Suprapubic skin (tissue), 4 donors: ENCODE measurements around the gene NDUFB5. TPM values are rescaled to one million over a fixed set of nuclear protein-coding genes. Genes with fewer than 3 reads are reported as not detected.

Source experiments
- DNase-seq, 2 donors: peaks; one replicate each; pipeline ENCODE4 v3.0.0-alpha.2; 2019; ENCODE audit warnings: low spot score in 2 of 2
- H3K27ac ChIP-seq: fragments of 200-600 bp; sonication (generic); one replicate; pipeline ENCODE4 v1.5.1; 2019
- H3K27me3 ChIP-seq: fragments of 200-600 bp; sonication (generic); one replicate; pipeline ENCODE4 v1.5.1; 2019
- H3K36me3 ChIP-seq: fragments of 200-600 bp; sonication (generic); one replicate; pipeline ENCODE4 v1.5.1; 2019
- H3K4me1 ChIP-seq: fragments of 200-600 bp; sonication (generic); one replicate; pipeline ENCODE4 v1.5.1; 2019
- H3K4me3 ChIP-seq: fragments of 200-600 bp; sonication (generic); one replicate; pipeline ENCODE4 v1.5.1; 2019; ENCODE audit warnings: mild to moderate bottlenecking
- H3K9me3 ChIP-seq: fragments of 200-600 bp; sonication (generic); one replicate; pipeline ENCODE4 v1.5.1; 2019
- EP300 ChIP-seq: sonication (generic); formaldehyde crosslinking; IDR thresholded peaks from one replicate; pipeline ENCODE4 v1.6.1; 2017; ENCODE audit warnings: antibody characterized with exemption
- POLR2A ChIP-seq, 2 donors: fragments of 450-650 bp; IDR thresholded peaks; one replicate each; pipeline ENCODE4 v1.6.1; 2017; ENCODE audit warnings: antibody characterized with exemption in 2 of 2, mild to moderate bottlenecking in 2 of 2, moderate library complexity in 2 of 2
- POLR2AphosphoS5 ChIP-seq, 3 donors: sonication (generic); formaldehyde crosslinking; IDR thresholded peaks; one replicate each; pipeline ENCODE4 v1.6.1; 2017; ENCODE audit warnings: antibody characterized with exemption in 3 of 3
- WGBS: methylation state at CpG from one replicate; pipeline ENCODE4 v1.1.5; 2018; 5-methylcytosine and 5-hydroxymethylcytosine counted together
- total RNA-seq, 4 donors: library from RNA; depleted of rRNA; stranded (reverse); fragments of >200 nt; gene quantifications; one replicate each; pipeline ENCODE4 v1.1.0, GENCODE V29; 2016
- TF ChIP-seq, protein P1 (sequence below), 2 donors: fragments of 200-600 bp in 1 of 2; fragments of 450-650 bp in 1 of 2; sonication (generic) in 1 of 2; IDR thresholded peaks; one replicate each; pipeline ENCODE4 v1.5.1; 2016 to 2019; ENCODE audit warnings: antibody characterized with exemption in 2 of 2, mild to moderate bottlenecking in 1 of 2, moderate library complexity in 1 of 2

The NDUFB5 gene
- total RNA-seq, 4 donors from 2014 or later = 44.8 to 75.9 (median 60.9) TPM

DNA sequence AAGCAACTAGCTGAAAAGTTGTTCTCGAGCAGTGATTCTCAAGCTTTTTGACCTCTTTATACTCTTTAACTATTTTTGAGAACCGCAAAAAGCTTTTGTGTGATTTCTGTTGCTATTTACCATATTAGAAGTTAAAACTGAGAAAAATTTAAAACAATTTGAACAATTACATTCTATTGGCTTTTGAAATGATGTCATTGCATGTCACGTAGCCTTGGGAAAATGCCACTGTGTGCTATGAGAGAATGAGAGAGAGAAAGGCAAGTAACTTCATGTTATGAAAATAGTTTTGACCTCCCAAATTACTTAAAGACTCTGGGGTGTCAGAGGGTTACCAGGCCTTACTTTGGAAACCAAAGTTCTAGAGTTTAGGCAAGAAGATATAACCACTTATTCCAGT is 56.3 kb downstream of the NDUFB5 start:
- H3K4me1 ChIP-seq = no peaks in the 10 kb centered on the region
- H3K36me3 ChIP-seq = no peaks in the 10 kb centered on the region
- H3K9me3 ChIP-seq = no peaks in the 10 kb centered on the region
- TF ChIP-seq POLR2AphosphoS5 (IDR thresholded peaks at IDR 0.05) = no peak
- no peak for TF ChIP-seq POLR2A (IDR thresholded peaks at IDR 0.05)
- TF ChIP-seq, protein P1, sequence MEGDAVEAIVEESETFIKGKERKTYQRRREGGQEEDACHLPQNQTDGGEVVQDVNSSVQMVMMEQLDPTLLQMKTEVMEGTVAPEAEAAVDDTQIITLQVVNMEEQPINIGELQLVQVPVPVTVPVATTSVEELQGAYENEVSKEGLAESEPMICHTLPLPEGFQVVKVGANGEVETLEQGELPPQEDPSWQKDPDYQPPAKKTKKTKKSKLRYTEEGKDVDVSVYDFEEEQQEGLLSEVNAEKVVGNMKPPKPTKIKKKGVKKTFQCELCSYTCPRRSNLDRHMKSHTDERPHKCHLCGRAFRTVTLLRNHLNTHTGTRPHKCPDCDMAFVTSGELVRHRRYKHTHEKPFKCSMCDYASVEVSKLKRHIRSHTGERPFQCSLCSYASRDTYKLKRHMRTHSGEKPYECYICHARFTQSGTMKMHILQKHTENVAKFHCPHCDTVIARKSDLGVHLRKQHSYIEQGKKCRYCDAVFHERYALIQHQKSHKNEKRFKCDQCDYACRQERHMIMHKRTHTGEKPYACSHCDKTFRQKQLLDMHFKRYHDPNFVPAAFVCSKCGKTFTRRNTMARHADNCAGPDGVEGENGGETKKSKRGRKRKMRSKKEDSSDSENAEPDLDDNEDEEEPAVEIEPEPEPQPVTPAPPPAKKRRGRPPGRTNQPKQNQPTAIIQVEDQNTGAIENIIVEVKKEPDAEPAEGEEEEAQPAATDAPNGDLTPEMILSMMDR (IDR thresholded peaks at IDR 0.05) = no peak
- TF ChIP-seq EP300 = no peak
- H3K4me3 ChIP-seq = no peak overlapping the region
- H3K27me3 ChIP-seq = no peaks in the 10 kb centered on the region
- WGBS = 73% methylated on average over 3 of the region's 3 CpGs
- no peak overlapping the region for H3K27ac ChIP-seq
- DNase-seq = no peak

DNA sequence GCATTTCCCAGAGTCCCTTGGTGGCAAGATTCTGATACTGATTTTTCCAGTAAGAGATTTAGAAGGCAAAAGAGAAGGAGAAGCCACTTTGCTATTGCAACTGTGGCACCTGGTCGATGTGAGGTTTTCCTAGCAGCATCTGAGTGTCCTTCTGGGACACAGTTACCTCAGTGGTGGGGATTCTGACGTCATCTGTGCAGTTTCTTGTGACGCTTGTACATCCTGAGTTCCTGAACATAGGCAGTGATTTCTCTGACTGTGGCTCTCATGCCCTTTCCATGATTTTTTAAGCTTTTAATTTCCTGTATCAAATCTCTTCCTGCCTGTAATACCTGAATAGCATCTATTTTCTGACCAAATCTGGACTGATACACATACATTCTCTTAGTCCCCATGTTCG is 57.2 kb downstream of the NDUFB5 start:
- no peak for TF ChIP-seq POLR2AphosphoS5 (IDR thresholded peaks at IDR 0.05)
- TF ChIP-seq EP300 = no peak
- no peak for TF ChIP-seq POLR2A (IDR thresholded peaks at IDR 0.05)
- TF ChIP-seq, protein P1 (IDR thresholded peaks at IDR 0.05) = no peak
- no peak for DNase-seq
- no peaks in the 10 kb centered on the region for H3K36me3 ChIP-seq
- no peak overlapping the region for H3K4me3 ChIP-seq
- H3K27me3 ChIP-seq = no peaks in the 10 kb centered on the region
- peaks cover 7% of the 10 kb centered on the region for H3K4me1 ChIP-seq
- WGBS = 86% methylated on average over 4 of the region's 4 CpGs
- H3K9me3 ChIP-seq = no peaks in the 10 kb centered on the region
- no peak overlapping the region for H3K27ac ChIP-seq

DNA sequence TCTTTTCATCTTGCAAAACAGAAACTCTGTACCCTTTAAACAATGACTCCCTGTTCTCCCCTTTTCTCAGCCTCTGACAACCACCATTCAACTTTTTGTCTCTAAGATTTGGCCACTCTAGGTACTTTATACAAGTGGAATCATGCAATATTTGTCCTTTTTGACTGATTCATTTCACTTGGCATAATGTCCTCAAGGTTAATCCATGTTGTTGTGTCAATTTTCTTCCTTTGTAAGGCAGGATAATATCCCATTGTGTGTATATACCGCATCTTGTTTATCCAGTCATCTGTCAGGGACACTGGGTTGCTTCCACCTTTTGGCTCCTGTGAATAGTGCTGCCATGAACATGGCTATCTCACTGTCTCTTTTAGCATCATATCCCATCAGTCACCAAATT is 58.5 kb downstream of the NDUFB5 start:
- TF ChIP-seq EP300 (no peak), POLR2AphosphoS5 (IDR thresholded peaks at IDR 0.05) (no peak), POLR2A (IDR thresholded peaks at IDR 0.05) (no peak)
- TF ChIP-seq, protein P1 (IDR thresholded peaks at IDR 0.05) = no peak
- H3K4me3 ChIP-seq = no peak overlapping the region
- H3K27me3 ChIP-seq = no peaks in the 10 kb centered on the region
- no peak for DNase-seq
- no peaks in the 10 kb centered on the region for H3K36me3 ChIP-seq
- no peaks in the 10 kb centered on the region for H3K9me3 ChIP-seq
- no peak overlapping the region for H3K27ac ChIP-seq
- 74% methylated on average over 1 of the region's 1 CpG for WGBS
- H3K4me1 ChIP-seq = peaks cover 7% of the 10 kb centered on the region

DNA sequence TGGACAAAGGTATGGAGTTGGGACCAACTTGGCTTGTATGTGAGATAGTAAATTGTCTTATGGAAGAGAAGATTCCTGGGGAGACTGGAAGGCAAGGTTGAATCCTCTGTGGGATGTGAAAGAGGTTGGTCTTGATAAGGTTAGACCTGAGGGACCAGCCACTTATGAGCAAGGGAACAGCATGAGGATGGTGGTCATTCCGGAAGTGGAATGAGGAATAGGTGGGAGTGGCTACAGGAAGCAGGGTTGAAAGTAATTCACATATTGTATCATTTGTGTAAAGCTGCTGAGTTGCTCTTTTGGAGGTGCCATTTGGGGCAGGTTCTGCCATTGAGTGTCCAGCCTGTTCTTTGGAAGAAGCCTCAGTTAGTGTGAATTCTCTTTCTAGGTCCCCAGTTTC is 61.4 kb downstream of the NDUFB5 start:
- 67% methylated on average over 1 of the region's 1 CpG for WGBS
- no peaks in the 10 kb centered on the region for H3K27me3 ChIP-seq
- no peak overlapping the region for H3K27ac ChIP-seq
- no peaks in the 10 kb centered on the region for H3K9me3 ChIP-seq
- no peak for DNase-seq
- TF ChIP-seq POLR2AphosphoS5 (IDR thresholded peaks at IDR 0.05) (no peak), POLR2A (IDR thresholded peaks at IDR 0.05) (no peak), EP300 (no peak)
- TF ChIP-seq, protein P1 (IDR thresholded peaks at IDR 0.05) = no peak
- no peaks in the 10 kb centered on the region for H3K36me3 ChIP-seq
- peaks cover 7% of the 10 kb centered on the region for H3K4me1 ChIP-seq
- no peak overlapping the region for H3K4me3 ChIP-seq

DNA sequence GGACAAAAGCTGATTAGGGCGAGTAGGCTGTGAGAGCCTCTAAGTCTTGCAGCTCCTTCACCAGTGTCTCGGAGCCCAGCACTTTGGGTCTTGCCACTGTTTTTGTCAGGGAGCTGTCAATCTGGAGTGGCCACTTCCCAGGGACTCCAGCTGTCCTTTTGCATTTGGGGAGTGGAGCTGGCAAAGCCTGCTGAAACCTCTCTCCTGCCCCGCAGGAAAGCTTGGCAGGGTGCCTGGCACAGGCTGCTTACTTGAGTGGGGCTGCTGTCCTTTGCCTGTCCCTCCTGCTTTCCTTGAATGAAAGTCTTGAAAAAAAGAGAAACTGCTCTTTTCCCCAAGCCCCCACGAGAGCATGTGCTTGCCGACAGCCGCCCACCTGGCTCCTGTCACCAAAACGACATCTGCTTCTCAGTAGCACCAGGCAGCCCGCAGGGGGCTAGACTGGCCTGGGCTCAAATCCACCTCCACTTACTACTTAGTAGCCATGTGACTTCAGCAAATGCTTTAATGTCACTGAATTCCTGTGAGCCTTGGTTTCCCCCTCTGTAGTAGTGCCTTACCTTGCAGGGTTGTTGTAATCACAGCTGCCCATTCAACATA is 61.9 kb downstream of the NDUFB5 start:
- H3K36me3 ChIP-seq = no peaks in the 10 kb centered on the region
- WGBS = 66% methylated on average over 6 of the region's 8 CpGs
- no peak for DNase-seq
- H3K4me1 ChIP-seq = peaks cover 7% of the 10 kb centered on the region
- no peak for TF ChIP-seq POLR2A (IDR thresholded peaks at IDR 0.05)
- TF ChIP-seq POLR2AphosphoS5 (IDR thresholded peaks at IDR 0.05) = no peak
- TF ChIP-seq, protein P1 (IDR thresholded peaks at IDR 0.05) = no peak
- TF ChIP-seq EP300 = no peak
- H3K27me3 ChIP-seq = no peaks in the 10 kb centered on the region
- H3K4me3 ChIP-seq = no peak overlapping the region
- H3K9me3 ChIP-seq = no peaks in the 10 kb centered on the region
- H3K27ac ChIP-seq = no peak overlapping the region
